HG03097 (cell line): Measurements from ENCODE around the gene CMTM1.
A peak's percentile ranks its signal among the peaks of the same experiment; 100 is the strongest.
"Not testable (repeated sequence)": the region's sequence is repeated elsewhere in the genome, so short reads cannot be mapped to it uniquely, and the experiment has no call there.

Source experiments
- ATAC-seq: cut with Tn5 transposase; IDR thresholded peaks from one replicate; pipeline ENCODE4 v1.9.1; 2021; ENCODE audit not compliant: unreplicated experiment, low FRiP score

Gene CMTM1

DNA sequence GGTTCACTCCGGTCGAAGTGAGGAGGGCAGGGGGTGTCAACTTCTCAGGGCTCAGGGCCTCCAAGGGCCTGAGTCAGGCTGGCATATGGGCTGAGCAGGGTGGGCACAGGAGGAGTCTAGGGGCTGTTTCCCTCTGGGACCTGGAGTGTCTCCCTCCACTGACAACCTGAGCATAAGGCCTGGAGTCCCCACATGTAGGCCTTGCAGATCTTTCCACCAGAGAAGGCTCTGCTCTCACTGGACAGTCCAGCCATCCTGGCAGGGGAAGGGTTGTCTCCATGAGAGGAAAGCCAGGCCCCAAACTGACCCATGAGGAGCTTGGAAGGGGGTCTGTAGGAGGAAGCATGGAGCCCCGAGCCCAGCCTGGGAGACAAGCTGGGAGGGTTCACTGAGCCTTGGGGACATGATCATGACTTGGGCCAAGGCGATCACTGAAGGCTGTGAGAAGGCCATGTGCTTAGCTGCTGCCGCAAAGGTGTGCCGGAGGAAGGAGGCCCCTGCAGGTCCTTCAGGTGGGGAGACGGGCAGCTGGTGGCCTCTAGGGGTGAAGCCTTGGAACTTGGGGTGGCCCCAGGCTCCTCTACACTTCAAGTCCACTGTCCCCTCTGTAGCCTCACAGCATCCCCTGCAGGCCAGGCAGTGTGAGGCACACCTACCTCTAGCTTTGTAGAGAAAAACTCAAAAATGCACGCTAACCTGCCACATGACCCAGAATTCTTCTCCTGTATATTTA is 22.9 kb downstream of the CMTM1 start:
- no peak for ATAC-seq

DNA sequence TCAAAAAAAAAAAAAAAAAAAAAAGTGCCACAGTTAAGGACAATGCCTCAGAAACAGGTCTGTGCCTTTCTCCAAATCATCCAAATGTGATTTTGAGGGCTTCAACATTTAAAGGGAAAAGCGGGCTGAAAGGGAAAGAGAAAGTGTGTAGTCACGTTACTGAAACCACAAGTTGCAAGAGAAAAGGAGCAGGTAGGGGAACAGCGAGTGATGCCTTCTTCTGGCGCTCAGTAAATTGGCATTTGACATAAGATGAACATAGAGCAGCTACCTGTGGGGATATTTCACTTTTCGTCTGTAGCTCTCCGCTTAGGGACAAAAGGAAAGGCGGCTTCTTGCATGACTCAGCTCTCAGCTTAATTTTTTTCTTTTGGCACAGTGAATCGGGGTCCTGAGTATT is 24.1 kb downstream of the CMTM1 start:
- no peak for ATAC-seq

DNA sequence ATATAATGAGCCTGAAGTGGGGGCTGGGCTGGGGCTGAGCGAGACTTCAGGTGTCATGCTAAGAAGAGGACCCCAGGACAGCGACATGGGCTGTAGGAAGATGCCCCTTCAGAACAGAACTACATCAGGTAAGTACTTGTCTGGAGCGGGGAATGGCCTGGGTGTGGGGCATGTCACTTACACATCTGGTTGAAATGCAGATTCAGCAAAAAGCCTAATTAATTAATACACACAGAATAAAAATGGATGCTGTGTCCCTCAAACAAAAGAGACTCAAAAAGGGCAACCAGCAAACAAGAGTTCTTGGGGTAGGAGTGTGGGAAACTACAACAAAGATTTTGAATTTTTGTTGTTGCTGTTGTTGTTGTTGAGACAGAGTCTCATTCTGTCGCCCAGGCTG is 24.8 kb downstream of the CMTM1 start:
- ATAC-seq: no peak

- no peak for ATAC-seq
These were observed 26.0 kb downstream of the CMTM1 start for GRCh38 chr16:66592241-66592640.

GRCh38 chr16:66592814-66593213 is 26.6 kb downstream of the CMTM1 start:
- no peak for ATAC-seq

- no peak for ATAC-seq
These were observed 28.5 kb downstream of the CMTM1 start for GRCh38 chr16:66594739-66595138.

DNA sequence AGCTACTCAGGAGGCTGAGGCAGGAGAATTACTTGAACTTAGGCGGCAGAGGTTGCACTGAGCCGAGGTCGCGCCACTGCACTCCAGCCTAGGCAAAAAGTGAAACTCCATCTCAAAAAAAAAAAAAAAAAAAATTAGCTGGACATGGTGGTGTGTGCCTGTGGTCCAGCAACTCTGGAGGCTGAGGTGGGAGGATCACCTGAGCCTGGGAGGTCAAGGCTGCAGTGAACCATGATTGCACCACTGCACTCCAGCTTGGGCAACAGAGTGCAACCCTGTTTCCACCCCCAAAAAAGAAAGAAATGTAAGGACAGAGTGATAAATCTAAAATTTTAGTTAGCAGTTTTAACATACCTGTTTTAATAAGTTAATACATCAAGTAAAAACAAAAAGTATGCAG is 30.3 kb downstream of the CMTM1 start:
- ATAC-seq: not testable (repeated sequence)

DNA sequence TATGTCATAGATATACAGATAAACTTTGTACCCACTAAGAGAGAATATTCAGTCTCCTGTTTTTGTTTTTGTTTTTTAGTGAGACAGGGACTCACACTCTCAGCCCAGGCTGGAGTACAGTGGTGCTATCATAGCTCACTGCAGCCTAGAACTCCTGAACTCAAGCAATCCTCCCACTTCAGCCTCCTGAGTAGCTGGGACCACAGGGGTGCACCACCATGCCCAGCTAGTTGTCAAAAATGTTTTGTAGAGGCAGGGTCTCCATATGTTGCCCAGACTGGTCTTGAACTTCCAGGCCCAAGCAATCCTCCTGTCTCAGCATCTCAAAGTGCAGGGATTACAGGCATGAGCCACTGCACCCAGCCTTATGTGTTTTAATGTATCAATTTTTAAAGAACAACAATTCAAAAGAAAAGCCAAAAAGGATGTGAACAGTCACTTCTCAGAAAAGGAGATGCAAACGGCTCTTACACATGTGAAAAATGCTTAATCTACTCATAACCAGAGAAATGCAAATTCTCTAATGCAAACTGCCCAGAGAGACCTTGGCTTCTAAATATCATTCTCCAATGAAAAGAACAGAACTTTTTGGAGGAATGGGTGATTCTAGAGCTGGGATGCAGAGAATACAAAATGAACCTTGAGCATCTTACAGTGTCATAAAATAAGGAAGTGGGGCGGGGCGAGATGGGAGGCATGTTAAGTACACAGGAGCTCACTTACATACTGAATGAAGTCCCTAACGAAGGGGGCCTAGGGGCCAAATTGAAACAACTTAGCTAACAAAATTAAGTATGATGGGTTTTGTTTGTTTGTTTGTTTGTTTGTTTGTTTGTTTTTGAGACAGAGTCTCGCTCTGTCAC is 31.0 kb downstream of the CMTM1 start:
- no peak for ATAC-seq

DNA sequence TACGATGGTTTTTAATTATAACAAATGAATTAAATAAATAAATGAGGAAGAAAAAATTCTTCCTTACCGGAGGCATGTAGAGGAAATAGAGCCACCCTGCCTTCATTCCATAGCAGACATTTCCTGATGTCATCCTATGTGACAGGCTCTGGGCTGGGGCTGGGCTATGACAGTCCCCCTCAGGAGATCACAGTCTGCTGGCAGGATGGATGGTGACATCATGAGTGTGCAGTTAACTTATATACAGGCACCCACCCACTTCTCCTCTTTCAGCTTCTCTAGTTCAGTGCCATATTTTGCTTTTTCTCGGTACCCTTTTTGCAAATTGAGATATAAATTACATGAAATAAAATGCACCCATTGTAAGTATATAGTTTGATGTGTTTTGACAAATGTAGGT is 31.9 kb downstream of the CMTM1 start:
- no peak for ATAC-seq

- ATAC-seq: no peak
These were observed 33.5 kb downstream of the CMTM1 start for GRCh38 chr16:66599726-66600125.

GRCh38 chr16:66600477-66600876 is 34.2 kb downstream of the CMTM1 start:
- no peak for ATAC-seq

- no peak for ATAC-seq
These were observed 35.2 kb downstream of the CMTM1 start for GRCh38 chr16:66601471-66601870.

- ATAC-seq: no peak
These were observed 37.5 kb downstream of the CMTM1 start for GRCh38 chr16:66603537-66604375.

- ATAC-seq: no peak
These were observed 38.3 kb downstream of the CMTM1 start, which contains the start of gene CMTM3 for GRCh38 chr16:66604376-66605176. Gene CMTM3 (plus strand): TSS chr16:66604704. CDS start chr16:66604806, 102 bp downstream.

- no peak for ATAC-seq
These were observed 39.1 kb downstream of the CMTM1 start for GRCh38 chr16:66605177-66605978.

GRCh38 chr16:66605979-66606751 is 39.9 kb downstream of the CMTM1 start:
- peak; percentile 44 for ATAC-seq

GRCh38 chr16:66608241-66609138 is 42.3 kb downstream of the CMTM1 start:
- no peak for ATAC-seq

- ATAC-seq: no peak
These were observed 42.9 kb downstream of the CMTM1 start for GRCh38 chr16:66609139-66609510.
